Vagina (tissue), 2 donors: ENCODE results near the gene YIF1B. TPM values are rescaled to one million over a fixed set of nuclear protein-coding genes. Genes with fewer than 3 reads are reported as not detected.

Experiments
- DNase-seq, 2 donors: peaks; one replicate each; pipeline ENCODE4 v3.0.0-alpha.2; 2017; ENCODE audit errors: extremely low spot score in 2 of 2
- H3K27ac ChIP-seq: fragments of 200-600 bp; sonication (generic); one replicate; pipeline ENCODE4 v1.5.1; 2019
- H3K27me3 ChIP-seq: fragments of 200-600 bp; sonication (generic); one replicate; pipeline ENCODE4 v1.5.1; 2019
- H3K36me3 ChIP-seq, 2 donors: fragments of 200-600 bp; sonication (generic); one replicate each; pipeline ENCODE4 v1.5.1; 2017 to 2019
- H3K4me1 ChIP-seq: fragments of 200-600 bp; sonication (generic); one replicate; pipeline ENCODE4 v1.5.1; 2019
- H3K4me3 ChIP-seq, 2 donors: fragments of 200-600 bp; sonication (generic); 1 replicate in 1 of 2; 2 replicates in 1 of 2; pipeline ENCODE4 v1.5.1; 2016 to 2019
- H3K9me3 ChIP-seq: fragments of 200-600 bp; sonication (generic); one replicate; pipeline ENCODE4 v1.5.1; 2019
- CTCF ChIP-seq, 3 experiments: fragments of 450-650 bp in 2 of 3; fragments of 200-600 bp in 1 of 3; sonication (generic) in 1 of 3; IDR thresholded peaks; one replicate each; pipeline ENCODE4 v1.5.1; 2017 to 2019; ENCODE audit warnings: antibody characterized with exemption in 3 of 3, mild to moderate bottlenecking in 2 of 3, moderate library complexity in 2 of 3
- POLR2A ChIP-seq, 2 donors: fragments of 450-650 bp; IDR thresholded peaks; one replicate each; pipeline ENCODE4 v1.6.1; 2017; ENCODE audit warnings: antibody characterized with exemption in 2 of 2, mild to moderate bottlenecking in 2 of 2, moderate library complexity in 2 of 2
- POLR2AphosphoS5 ChIP-seq, 2 donors: sonication (generic); formaldehyde crosslinking; IDR thresholded peaks; one replicate each; pipeline ENCODE4 v1.9.0; 2017; ENCODE audit warnings: antibody characterized with exemption in 2 of 2, mild to moderate bottlenecking in 2 of 2, low read depth in 1 of 2; ENCODE audit not compliant: insufficient read depth in 1 of 2
- intact Hi-C: fragments of 100-400 bp; cut with DNase I; formaldehyde crosslinking; loops from one replicate; pipeline ENCODE4 v1.15.1; 2023
- small RNA-seq: library from RNA; depleted of rRNA; stranded (forward); fragments of <200 nt; gene quantifications from one replicate; pipeline ENCODE3, GENCODE V24; 2016
- total RNA-seq: library from RNA; depleted of rRNA; stranded (reverse); fragments of >200 nt; gene quantifications from one replicate; pipeline ENCODE4 v1.2.3, GENCODE V29; 2016

Gene YIF1B
- total RNA-seq, 1 donor from 2014 or later: 32.9 TPM

DNA sequence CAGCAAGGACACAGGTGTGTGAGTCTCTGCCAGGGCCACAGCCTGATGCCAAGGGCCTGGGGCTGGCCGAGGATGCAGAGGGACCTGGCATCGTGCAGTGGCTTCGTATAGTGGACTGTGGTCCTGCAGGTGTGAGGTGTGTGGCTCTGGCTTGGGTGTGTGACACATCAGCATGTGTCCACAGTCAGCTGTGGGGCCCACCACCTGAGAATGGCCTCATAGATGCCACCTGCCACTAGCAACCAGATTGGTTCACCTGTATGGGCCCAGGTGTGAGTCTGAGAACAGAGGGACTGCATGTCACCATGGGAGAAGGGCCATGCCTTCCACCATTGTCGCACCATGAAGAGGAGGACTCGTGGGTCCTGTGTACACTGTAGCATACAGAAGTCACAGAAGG is 62.0 kb downstream of the YIF1B start:
- intact Hi-C loops: no loop called here
- Histone ChIP-seq H3K9me3 (no peaks in the 10 kb centered on the region), H3K27me3 (no peaks in the 10 kb centered on the region), H3K4me3 (peak overlapping the region; percentile 34 to 46), H3K27ac (peak overlapping the region; percentile 86), H3K36me3 (no peaks in the 10 kb centered on the region), H3K4me1 (peaks cover 32% of the 10 kb centered on the region)
- no peak for DNase-seq
- no peak for TF ChIP-seq POLR2A (IDR thresholded peaks at IDR 0.05)
- TF ChIP-seq POLR2AphosphoS5 (IDR thresholded peaks at IDR 0.05; ENCODE audit: insufficient read depth in 1 of 2, low read depth in 1 of 2): no peak
- no peak for TF ChIP-seq CTCF (IDR thresholded peaks at IDR 0.05)

Small RNA genes within 50 kb of the gene (small RNA-seq; reads per million reads assigned to genes)
- not detected for gene RF00019

Other genes starting within 250 kb of the YIF1B start
- not detected for gene DPF1, start 91.7 kb downstream of the YIF1B start, total RNA-seq
- 86.9 TPM for gene PPP1R14A, start 59.6 kb downstream of the YIF1B start, total RNA-seq
- gene SPINT2, start 51.4 kb downstream of the YIF1B start, total RNA-seq: 174 TPM
- gene C19orf33, start 11.7 kb downstream of the YIF1B start, total RNA-seq: 96.5 TPM
- 16.2 TPM for gene KCNK6, start 3.9 kb upstream of the YIF1B start, total RNA-seq
- 2.2 TPM for gene CATSPERG, start 19.9 kb upstream of the YIF1B start, total RNA-seq
- gene PSMD8, start 58.6 kb upstream of the YIF1B start, total RNA-seq: 169 TPM
- not detected for gene GGN, start 72.1 kb upstream of the YIF1B start, total RNA-seq
- 0.49 TPM for gene SPRED3, start 72.8 kb upstream of the YIF1B start, total RNA-seq
- 32.7 TPM for gene FAM98C, start 87.1 kb upstream of the YIF1B start, total RNA-seq
- gene RASGRP4, start 110.3 kb upstream of the YIF1B start, total RNA-seq: 2.9 TPM
- 1.5 TPM for gene RYR1, start 117.7 kb upstream of the YIF1B start, total RNA-seq